ENCODE measurements around the gene UBE3C.
"Not testable (repeated sequence)": the region's sequence is repeated elsewhere in the genome, so short reads cannot be mapped to it uniquely, and the experiment has no call there.

The UBE3C gene

DNA sequence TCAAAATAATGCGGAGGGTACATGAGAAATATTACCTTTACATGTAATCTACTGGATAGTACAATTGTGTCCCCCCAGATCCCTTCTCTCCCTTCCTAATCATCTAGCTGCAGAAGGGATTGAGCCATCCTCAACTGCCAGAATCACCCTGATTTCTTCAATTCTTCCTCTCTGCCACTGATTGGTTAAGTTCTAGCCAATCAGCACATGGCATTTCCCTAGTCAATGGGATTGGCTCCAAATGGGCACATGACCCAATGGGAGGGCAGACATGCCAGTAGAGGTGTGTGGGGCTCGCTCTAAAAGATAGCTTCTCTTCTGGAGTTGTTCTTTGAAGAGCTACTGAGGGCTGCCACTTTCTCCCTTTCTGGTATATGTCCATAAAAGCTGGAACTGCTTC, 20.9 kb upstream of the UBE3C start:
- Histone ChIP-seq H3K4me3 (ENCODE audit: low read depth, low read length) (no peak overlapping the region), H3K9ac (ENCODE audit: low read depth, low read length) (no peak overlapping the region), H3K4me1 (ENCODE audit: control insufficient read depth, insufficient read depth, low read length) (no peaks in the 10 kb centered on the region), H3K27me3 (ENCODE audit: control insufficient read depth, insufficient read depth, low read length) (no peaks in the 10 kb centered on the region), H3K36me3 (ENCODE audit: control insufficient read depth, insufficient read depth, low read length) (no peaks in the 10 kb centered on the region), H3K9me3 (ENCODE audit: control insufficient read depth, insufficient read depth, low read length) (no peaks in the 10 kb centered on the region)

DNA sequence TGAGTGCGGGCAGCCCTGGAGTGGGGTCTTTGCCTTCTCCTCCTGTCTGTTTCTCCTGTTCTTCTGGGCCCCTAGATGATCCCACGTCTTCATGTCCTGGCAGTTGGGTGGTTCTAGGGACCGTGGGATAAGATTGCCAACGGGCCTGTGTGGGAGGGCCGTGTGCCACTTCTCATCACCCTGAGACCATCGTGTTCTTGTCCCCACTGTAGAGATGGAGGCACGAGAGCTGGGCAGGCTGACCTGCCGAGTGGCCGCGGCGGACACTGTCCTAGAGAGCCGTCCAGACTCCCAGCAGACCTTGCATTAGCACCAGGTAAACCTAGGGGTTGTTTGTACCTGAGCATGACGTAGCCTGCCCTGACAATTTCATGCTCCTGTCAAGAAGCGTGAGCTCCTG, 18.5 kb upstream of the UBE3C start:
- no peaks in the 10 kb centered on the region for H3K4me1 ChIP-seq (ENCODE audit: control insufficient read depth, insufficient read depth, low read length)
- H3K9me3 ChIP-seq (ENCODE audit: control insufficient read depth, insufficient read depth, low read length), result no peaks in the 10 kb centered on the region
- no peak overlapping the region for H3K9ac ChIP-seq (ENCODE audit: low read depth, low read length)
- no peaks in the 10 kb centered on the region for H3K36me3 ChIP-seq (ENCODE audit: control insufficient read depth, insufficient read depth, low read length)
- H3K4me3 ChIP-seq (ENCODE audit: low read depth, low read length), result no peak overlapping the region
- no peaks in the 10 kb centered on the region for H3K27me3 ChIP-seq (ENCODE audit: control insufficient read depth, insufficient read depth, low read length)

DNA sequence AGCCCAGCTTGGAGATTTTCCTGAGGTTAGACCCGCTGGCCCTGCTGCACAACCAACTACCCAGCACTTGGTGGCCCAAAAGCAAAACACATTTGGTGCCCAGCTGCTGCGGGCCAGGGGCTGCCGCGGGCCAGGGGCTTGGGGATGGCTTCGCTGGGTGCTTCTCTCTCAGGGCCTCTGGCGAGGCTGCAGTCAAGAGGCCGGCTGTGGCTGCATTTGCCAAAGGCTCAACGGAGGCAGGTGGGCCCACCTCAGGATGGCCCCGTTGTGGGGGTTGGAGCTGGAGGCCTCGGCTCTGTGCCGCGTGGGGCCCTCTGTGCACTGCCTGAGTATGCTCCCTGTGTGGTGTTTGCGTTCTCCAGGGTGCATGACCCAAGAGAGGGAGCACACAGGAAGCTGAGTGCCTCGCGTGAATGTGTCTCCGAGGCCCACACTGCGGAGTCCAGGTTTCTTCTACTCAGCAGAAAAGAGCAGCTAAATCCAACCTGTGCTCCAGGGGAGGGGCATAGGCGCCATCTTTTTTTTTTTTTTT, 17.5 kb upstream of the UBE3C start:
- H3K9ac ChIP-seq (ENCODE audit: low read depth, low read length), result no peak overlapping the region
- no peak overlapping the region for H3K4me3 ChIP-seq (ENCODE audit: low read depth, low read length)
- H3K36me3 ChIP-seq (ENCODE audit: control insufficient read depth, insufficient read depth, low read length), result no peaks in the 10 kb centered on the region
- no peaks in the 10 kb centered on the region for H3K27me3 ChIP-seq (ENCODE audit: control insufficient read depth, insufficient read depth, low read length)
- no peaks in the 10 kb centered on the region for H3K4me1 ChIP-seq (ENCODE audit: control insufficient read depth, insufficient read depth, low read length)
- no peaks in the 10 kb centered on the region for H3K9me3 ChIP-seq (ENCODE audit: control insufficient read depth, insufficient read depth, low read length)

- H3K27me3 ChIP-seq (ENCODE audit: control insufficient read depth, insufficient read depth, low read length), result no peaks in the 10 kb centered on the region
- no peaks in the 10 kb centered on the region for H3K36me3 ChIP-seq (ENCODE audit: control insufficient read depth, insufficient read depth, low read length)
- no peaks in the 10 kb centered on the region for H3K4me1 ChIP-seq (ENCODE audit: control insufficient read depth, insufficient read depth, low read length)
- H3K9ac ChIP-seq (ENCODE audit: low read depth, low read length), result no peak overlapping the region
- H3K9me3 ChIP-seq (ENCODE audit: control insufficient read depth, insufficient read depth, low read length), result no peaks in the 10 kb centered on the region
- no peak overlapping the region for H3K4me3 ChIP-seq (ENCODE audit: low read depth, low read length)
These were observed 15.8 kb upstream of the UBE3C start for GRCh38 chr7:157122800-157123495.

- no peak overlapping the region for H3K4me3 ChIP-seq (ENCODE audit: low read depth, low read length)
- no peaks in the 10 kb centered on the region for H3K27me3 ChIP-seq (ENCODE audit: control insufficient read depth, insufficient read depth, low read length)
- no peaks in the 10 kb centered on the region for H3K4me1 ChIP-seq (ENCODE audit: control insufficient read depth, insufficient read depth, low read length)
- no peaks in the 10 kb centered on the region for H3K36me3 ChIP-seq (ENCODE audit: control insufficient read depth, insufficient read depth, low read length)
- H3K9me3 ChIP-seq (ENCODE audit: control insufficient read depth, insufficient read depth, low read length), result no peaks in the 10 kb centered on the region
- no peak overlapping the region for H3K9ac ChIP-seq (ENCODE audit: low read depth, low read length)
These were observed 14.0 kb upstream of the UBE3C start for GRCh38 chr7:157124690-157125089.

DNA sequence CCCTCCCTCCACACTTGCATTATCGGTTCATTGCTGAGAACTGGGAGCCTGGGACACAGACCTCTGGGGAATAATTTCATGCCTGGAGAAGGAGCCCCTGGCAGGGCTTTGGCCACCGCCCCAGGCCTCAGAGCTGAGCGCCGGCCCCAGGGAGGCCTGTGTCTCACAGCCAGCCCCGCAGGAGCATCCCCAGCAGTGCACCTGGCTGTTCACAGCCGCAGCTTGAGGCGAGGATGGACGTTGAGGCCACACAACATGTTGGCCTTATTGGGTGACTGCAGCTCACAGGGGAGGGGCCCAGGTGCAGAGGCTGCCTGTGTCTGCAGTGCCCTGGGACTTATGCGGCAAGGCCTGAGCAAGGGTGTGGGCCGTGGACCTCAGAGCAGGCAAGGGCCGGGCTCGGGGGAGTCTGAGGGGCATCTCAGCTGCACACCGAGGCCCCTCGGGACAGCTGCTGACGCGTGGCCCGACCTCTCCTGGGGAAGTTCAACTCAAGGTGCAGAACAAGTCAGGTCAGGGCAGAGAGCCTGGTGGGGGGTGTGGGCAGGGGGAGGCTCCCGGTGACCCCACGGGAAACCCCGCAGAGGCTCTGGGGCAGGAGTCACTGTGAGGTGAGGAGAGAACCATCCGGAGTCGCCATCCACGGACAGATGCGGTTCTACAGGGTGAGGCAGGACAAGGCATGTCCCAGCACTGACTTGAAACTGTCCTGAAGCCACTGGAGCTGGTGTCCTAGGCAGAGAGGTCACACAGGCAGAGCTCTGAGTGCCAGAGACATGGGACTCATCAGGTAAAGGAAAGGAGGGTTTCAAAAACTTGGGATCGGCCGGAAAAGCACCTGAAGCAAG, 13.1 kb upstream of the UBE3C start:
- Histone ChIP-seq H3K36me3 (ENCODE audit: control insufficient read depth, insufficient read depth, low read length) (no peaks in the 10 kb centered on the region), H3K4me1 (ENCODE audit: control insufficient read depth, insufficient read depth, low read length) (no peaks in the 10 kb centered on the region), H3K4me3 (ENCODE audit: low read depth, low read length) (no peak overlapping the region), H3K9ac (ENCODE audit: low read depth, low read length) (peak overlapping the region; percentile 47), H3K27me3 (ENCODE audit: control insufficient read depth, insufficient read depth, low read length) (no peaks in the 10 kb centered on the region), H3K9me3 (ENCODE audit: control insufficient read depth, insufficient read depth, low read length) (no peaks in the 10 kb centered on the region)

DNA sequence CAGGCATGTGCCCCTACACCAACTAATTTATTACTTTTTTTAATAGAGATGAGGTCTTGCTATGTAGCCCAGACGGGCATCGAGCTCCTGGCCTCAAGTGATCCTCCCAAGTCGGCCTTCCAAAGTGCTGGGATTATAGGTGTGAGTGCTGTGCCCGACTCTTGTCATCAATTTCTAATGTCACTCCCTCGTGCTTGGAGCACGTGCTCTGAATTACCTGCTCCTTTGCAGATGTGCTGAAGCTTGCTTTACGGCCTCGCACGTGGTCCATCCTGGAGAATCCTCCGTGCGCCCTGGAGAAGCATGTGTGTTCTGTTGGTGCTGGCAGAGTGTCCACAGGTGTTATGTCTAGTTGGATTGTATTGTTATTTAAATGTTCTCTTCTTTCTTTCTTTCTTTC, 11.8 kb upstream of the UBE3C start:
- no peaks in the 10 kb centered on the region for H3K27me3 ChIP-seq (ENCODE audit: control insufficient read depth, insufficient read depth, low read length)
- H3K36me3 ChIP-seq (ENCODE audit: control insufficient read depth, insufficient read depth, low read length), result no peaks in the 10 kb centered on the region
- H3K9me3 ChIP-seq (ENCODE audit: control insufficient read depth, insufficient read depth, low read length), result no peaks in the 10 kb centered on the region
- H3K9ac ChIP-seq (ENCODE audit: low read depth, low read length), result no peak overlapping the region
- no peak overlapping the region for H3K4me3 ChIP-seq (ENCODE audit: low read depth, low read length)
- no peaks in the 10 kb centered on the region for H3K4me1 ChIP-seq (ENCODE audit: control insufficient read depth, insufficient read depth, low read length)

- Histone ChIP-seq H3K4me3 (ENCODE audit: low read depth, low read length) (no peak overlapping the region), H3K27me3 (ENCODE audit: control insufficient read depth, insufficient read depth, low read length) (no peaks in the 10 kb centered on the region), H3K9me3 (ENCODE audit: control insufficient read depth, insufficient read depth, low read length) (no peaks in the 10 kb centered on the region), H3K9ac (ENCODE audit: low read depth, low read length) (no peak overlapping the region), H3K36me3 (ENCODE audit: control insufficient read depth, insufficient read depth, low read length) (no peaks in the 10 kb centered on the region), H3K4me1 (ENCODE audit: control insufficient read depth, insufficient read depth, low read length) (no peaks in the 10 kb centered on the region)
These were observed 9.5 kb upstream of the UBE3C start for GRCh38 chr7:157129200-157129599.

DNA sequence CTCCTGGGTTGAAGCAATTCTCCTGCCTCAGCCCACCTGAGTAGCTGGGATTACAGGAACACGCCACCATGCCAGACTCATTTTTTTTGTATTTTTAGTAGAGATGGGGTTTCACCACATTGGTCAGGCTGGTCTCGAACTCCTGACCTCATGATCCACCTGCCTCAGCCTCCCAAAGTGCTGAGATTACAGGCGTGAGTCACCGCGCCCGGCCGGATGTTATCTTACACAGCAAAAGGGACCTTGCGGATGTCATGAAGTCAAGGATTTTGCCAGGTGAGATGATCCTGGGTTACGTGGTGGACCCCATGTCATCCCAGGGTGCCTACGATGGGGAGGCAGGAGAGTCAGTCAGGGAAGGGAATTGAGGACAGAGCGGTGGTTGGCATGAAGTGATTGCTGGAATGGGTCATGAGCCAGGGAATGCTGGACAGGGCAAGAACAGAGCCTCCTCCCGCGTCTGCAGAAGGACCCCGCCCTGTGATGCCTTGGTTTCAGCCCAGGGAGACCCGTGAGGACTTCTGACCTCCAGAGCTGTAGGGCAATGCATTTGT, 8.7 kb upstream of the UBE3C start:
- no peaks in the 10 kb centered on the region for H3K4me1 ChIP-seq (ENCODE audit: control insufficient read depth, insufficient read depth, low read length)
- no peak overlapping the region for H3K4me3 ChIP-seq (ENCODE audit: low read depth, low read length)
- H3K36me3 ChIP-seq (ENCODE audit: control insufficient read depth, insufficient read depth, low read length), result no peaks in the 10 kb centered on the region
- no peak overlapping the region for H3K9ac ChIP-seq (ENCODE audit: low read depth, low read length)
- H3K9me3 ChIP-seq (ENCODE audit: control insufficient read depth, insufficient read depth, low read length), result no peaks in the 10 kb centered on the region
- no peaks in the 10 kb centered on the region for H3K27me3 ChIP-seq (ENCODE audit: control insufficient read depth, insufficient read depth, low read length)

DNA sequence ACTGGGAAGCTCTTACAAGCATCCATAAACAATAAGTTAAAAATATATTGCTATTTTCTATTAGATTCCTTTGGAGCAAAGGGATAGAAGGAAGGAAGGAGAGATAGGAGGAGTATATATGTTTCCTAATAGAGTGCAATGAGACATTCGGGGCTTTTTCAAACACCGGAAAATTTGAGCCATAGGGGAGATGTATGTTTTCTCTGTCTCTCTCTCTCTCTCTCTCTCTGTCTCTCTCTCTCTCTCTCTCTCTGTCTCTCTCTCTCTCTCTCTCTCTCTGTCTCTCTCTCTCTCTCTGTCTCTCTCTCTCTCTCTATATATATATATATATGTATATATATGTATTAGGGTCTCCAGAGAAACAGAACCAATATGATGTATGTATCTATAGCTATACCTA, 7.9 kb upstream of the UBE3C start:
- H3K9me3 ChIP-seq (ENCODE audit: control insufficient read depth, insufficient read depth, low read length); H3K36me3 ChIP-seq (ENCODE audit: control insufficient read depth, insufficient read depth, low read length); H3K4me1 ChIP-seq (ENCODE audit: control insufficient read depth, insufficient read depth, low read length); H3K4me3 ChIP-seq (ENCODE audit: low read depth, low read length); H3K27me3 ChIP-seq (ENCODE audit: control insufficient read depth, insufficient read depth, low read length); H3K9ac ChIP-seq (ENCODE audit: low read depth, low read length): not testable (repeated sequence)

- no peak overlapping the region for H3K9ac ChIP-seq (ENCODE audit: low read depth, low read length)
- H3K27me3 ChIP-seq (ENCODE audit: control insufficient read depth, insufficient read depth, low read length), result no peaks in the 10 kb centered on the region
- H3K4me1 ChIP-seq (ENCODE audit: control insufficient read depth, insufficient read depth, low read length), result no peaks in the 10 kb centered on the region
- no peaks in the 10 kb centered on the region for H3K9me3 ChIP-seq (ENCODE audit: control insufficient read depth, insufficient read depth, low read length)
- no peak overlapping the region for H3K4me3 ChIP-seq (ENCODE audit: low read depth, low read length)
- H3K36me3 ChIP-seq (ENCODE audit: control insufficient read depth, insufficient read depth, low read length), result no peaks in the 10 kb centered on the region
These were observed 5.9 kb upstream of the UBE3C start for GRCh38 chr7:157132796-157133195.

GRCh38 chr7:157133304-157133703, 5.4 kb upstream of the UBE3C start:
- no peaks in the 10 kb centered on the region for H3K27me3 ChIP-seq (ENCODE audit: control insufficient read depth, insufficient read depth, low read length)
- no peak overlapping the region for H3K4me3 ChIP-seq (ENCODE audit: low read depth, low read length)
- no peaks in the 10 kb centered on the region for H3K4me1 ChIP-seq (ENCODE audit: control insufficient read depth, insufficient read depth, low read length)
- no peaks in the 10 kb centered on the region for H3K36me3 ChIP-seq (ENCODE audit: control insufficient read depth, insufficient read depth, low read length)
- H3K9me3 ChIP-seq (ENCODE audit: control insufficient read depth, insufficient read depth, low read length), result no peaks in the 10 kb centered on the region
- no peak overlapping the region for H3K9ac ChIP-seq (ENCODE audit: low read depth, low read length)

All from iPS-15b (cell line).